OCI-LY7 (cell line): ENCODE results near the gene PEPD.

ENCODE experiments used
- EZH2phosphoT487 ChIP-seq: fragments of 200-600 bp; sonication (generic); IDR thresholded peaks from 2 replicates; pipeline ENCODE4 v1.6.1; 2018; ENCODE audit warnings: low read depth, borderline replicate concordance, mild to moderate bottlenecking, mixed run types, antibody characterized with exemption, low read length, moderate library complexity, mixed read lengths
- TF ChIP-seq, protein P1 (sequence below): fragments of 200-600 bp; sonication (generic); conservative IDR thresholded peaks from 2 replicates; pipeline ENCODE4 v1.5.1; 2014; ENCODE audit warnings: mild to moderate bottlenecking, antibody characterized with exemption, low read length, moderate library complexity, mixed read lengths

DNA sequence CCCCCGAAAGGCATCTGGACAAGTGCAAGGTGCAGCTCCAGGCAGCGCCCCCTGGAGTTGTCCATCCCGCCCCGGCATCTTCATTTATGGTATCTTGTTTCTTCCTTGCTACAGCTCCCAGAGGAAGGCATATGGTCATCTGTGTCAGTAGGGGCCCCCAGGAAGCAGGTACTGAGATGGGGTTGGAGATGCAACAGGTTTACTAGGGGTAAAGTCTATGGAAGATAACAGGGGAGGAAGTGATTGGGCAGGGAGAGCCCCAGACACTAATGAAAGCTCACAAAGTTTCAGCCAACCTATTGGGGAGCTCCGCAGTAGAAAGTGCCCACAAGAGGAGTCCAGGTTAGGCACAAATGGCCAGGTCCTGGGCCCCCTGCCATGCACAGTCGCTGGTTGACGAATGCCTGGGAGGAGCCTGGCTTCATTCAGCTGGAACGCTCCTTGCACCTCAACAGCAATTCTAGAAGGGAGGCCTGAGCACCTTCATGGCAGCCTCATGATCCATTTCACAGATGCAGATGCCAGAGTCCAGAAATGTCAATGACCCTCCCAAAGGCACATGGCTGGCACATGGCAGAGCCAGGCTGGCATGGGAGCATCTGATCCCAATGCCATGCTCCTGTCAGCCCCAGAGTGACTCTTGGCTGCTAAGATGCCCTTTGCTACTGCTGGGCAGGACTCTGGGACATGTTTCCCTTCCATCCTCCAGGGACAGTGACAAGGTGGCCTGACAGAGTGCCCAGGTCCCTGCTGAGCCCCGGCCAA, 23.8 kb upstream of the PEPD start:
- TF ChIP-seq, protein P1, sequence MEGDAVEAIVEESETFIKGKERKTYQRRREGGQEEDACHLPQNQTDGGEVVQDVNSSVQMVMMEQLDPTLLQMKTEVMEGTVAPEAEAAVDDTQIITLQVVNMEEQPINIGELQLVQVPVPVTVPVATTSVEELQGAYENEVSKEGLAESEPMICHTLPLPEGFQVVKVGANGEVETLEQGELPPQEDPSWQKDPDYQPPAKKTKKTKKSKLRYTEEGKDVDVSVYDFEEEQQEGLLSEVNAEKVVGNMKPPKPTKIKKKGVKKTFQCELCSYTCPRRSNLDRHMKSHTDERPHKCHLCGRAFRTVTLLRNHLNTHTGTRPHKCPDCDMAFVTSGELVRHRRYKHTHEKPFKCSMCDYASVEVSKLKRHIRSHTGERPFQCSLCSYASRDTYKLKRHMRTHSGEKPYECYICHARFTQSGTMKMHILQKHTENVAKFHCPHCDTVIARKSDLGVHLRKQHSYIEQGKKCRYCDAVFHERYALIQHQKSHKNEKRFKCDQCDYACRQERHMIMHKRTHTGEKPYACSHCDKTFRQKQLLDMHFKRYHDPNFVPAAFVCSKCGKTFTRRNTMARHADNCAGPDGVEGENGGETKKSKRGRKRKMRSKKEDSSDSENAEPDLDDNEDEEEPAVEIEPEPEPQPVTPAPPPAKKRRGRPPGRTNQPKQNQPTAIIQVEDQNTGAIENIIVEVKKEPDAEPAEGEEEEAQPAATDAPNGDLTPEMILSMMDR = no peak
- no peak for TF ChIP-seq EZH2phosphoT487
